ENCODE results near the gene ZSCAN18. TPM values are rescaled to one million over a fixed set of nuclear protein-coding genes. Genes with fewer than 3 reads are reported as not detected.

ZSCAN18 gene
- total RNA-seq, 1 experiment from 2014 or later = 0.12 TPM

DNA sequence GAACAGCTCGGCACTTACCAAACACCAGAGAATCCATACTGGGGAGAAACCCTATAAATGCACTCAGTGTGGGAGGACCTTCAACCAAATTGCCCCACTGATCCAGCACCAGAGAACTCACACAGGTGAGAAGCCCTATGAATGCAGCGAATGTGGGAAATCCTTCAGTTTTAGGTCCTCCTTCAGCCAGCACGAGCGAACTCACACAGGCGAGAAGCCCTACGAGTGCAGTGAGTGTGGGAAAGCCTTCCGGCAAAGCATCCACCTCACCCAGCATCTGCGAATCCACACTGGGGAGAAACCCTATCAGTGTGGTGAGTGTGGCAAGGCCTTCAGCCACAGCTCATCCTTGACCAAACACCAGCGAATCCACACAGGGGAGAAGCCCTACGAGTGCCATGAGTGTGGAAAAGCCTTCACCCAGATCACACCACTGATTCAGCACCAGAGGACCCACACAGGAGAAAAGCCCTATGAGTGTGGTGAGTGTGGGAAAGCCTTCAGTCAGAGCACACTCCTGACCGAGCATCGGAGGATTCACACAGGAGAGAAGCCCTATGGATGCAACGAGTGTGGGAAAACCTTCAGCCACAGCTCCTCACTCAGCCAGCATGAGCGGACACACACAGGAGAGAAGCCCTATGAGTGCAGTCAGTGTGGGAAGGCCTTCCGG lies 30.7 kb downstream of the ZSCAN18 start:
- no peak overlapping the region for H3K9ac ChIP-seq (ENCODE audit: low read length)
- DNase-seq (ENCODE audit: low read depth, low spot score) = no peak
- intact Hi-C loops (cut with micrococcal nuclease) = no loop called here
- H3K36me3 ChIP-seq (ENCODE audit: control insufficient read depth in 1 of 2, insufficient read depth in 2 of 2, low read length in 2 of 2) = no peaks in the 10 kb centered on the region
- H3K9me2 ChIP-seq (ENCODE audit: insufficient read depth) = no peaks in the 10 kb centered on the region
- H3K27ac ChIP-seq (ENCODE audit: low read depth, low read length) = no peak overlapping the region
- ATAC-seq = no peak
- BruUV-seq (replicated peaks) = no TSS peak
- ChIA-PET POLR2A (no interaction called here), RAD21 (ENCODE audit: low non-redundant PET in 1 of 2, low total read pairs in 2 of 2, uncharacterized antibody in 2 of 2, unreplicated experiment in 2 of 2) (no interaction called here), CTCF (no interaction called here)
- peaks cover 9 to 24% of the 10 kb centered on the region in 2 experiments; a peak in 2 of 4 replicates for H3K9me3 ChIP-seq (ENCODE audit: control insufficient read depth in 1 of 2, insufficient read depth in 1 of 2, low read depth in 1 of 2, low read length in 2 of 2)
- H2AFZ ChIP-seq (ENCODE audit: low read depth, low read length, poor library complexity, severe bottlenecking) = no peak overlapping the region
- no peaks in the 10 kb centered on the region for H4K20me1 ChIP-seq (ENCODE audit: insufficient read depth)
- TF ChIP-seq RAD21 (IDR thresholded peaks at IDR 0.05; ENCODE audit: low read depth) (no peak), ELF1 (IDR thresholded peaks at IDR 0.05; ENCODE audit: borderline replicate concordance, low read depth) (no peak), SRF (IDR thresholded peaks at IDR 0.05; ENCODE audit: low read depth) (no peak), EZH2 (IDR thresholded peaks at IDR 0.05) (no peak), POLR2A (IDR thresholded peaks at IDR 0.05; ENCODE audit: borderline replicate concordance, extremely low read depth, insufficient read depth, insufficient read length) (no peak), TCF7L2 (IDR thresholded peaks at IDR 0.05; ENCODE audit: borderline replicate concordance, extremely low read depth, insufficient read depth, insufficient read length) (no peak), ZNF274 (IDR thresholded peaks at IDR 0.05; ENCODE audit: low read depth, low read length) (no peak; the same call in 1 of the 2 replicates), EZH2phosphoT487 (IDR thresholded peaks at IDR 0.05; ENCODE audit: borderline replicate concordance) (no peak)
- TF ChIP-seq, protein P1, sequence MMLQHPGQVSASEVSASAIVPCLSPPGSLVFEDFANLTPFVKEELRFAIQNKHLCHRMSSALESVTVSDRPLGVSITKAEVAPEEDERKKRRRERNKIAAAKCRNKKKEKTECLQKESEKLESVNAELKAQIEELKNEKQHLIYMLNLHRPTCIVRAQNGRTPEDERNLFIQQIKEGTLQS (IDR thresholded peaks at IDR 0.05) = no peak
- no peak overlapping the region for H3K4me2 ChIP-seq (ENCODE audit: low read length)
- H3K4me3 ChIP-seq (replicated peaks in 1 of 2; ENCODE audit: low read depth in 1 of 2, low read length in 2 of 2) = no peak overlapping the region
- no peaks in the 10 kb centered on the region for H3K79me2 ChIP-seq (ENCODE audit: insufficient read depth, low read length)
- no peaks in the 10 kb centered on the region for H3K4me1 ChIP-seq (ENCODE audit: control insufficient read depth in 1 of 2, insufficient read depth in 2 of 2, low read length in 2 of 2)
- no peaks in the 10 kb centered on the region for H3K27me3 ChIP-seq (ENCODE audit: insufficient read depth, low read length)

DNA sequence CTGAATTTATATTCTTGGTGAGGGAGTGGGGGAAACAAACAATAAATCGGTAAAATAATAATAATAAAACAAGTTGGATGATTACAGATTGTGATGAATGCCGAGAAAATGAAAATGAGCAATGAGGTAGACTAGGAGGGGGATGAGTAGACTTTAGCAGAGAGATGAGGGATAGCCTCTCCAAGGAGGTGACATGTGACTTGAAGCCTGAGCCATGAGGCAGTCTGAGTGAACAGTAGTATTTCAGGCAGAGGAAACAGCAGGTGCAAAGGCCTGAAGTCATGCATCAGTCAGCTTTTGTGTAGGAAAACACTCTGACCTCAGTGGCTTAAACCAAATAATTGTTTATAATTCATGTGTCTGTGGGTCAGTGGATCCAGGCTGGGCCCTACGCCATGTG lies 34.3 kb downstream of the ZSCAN18 start:
- no peak for ATAC-seq
- RAD21 ChIA-PET (ENCODE audit: low non-redundant PET in 1 of 2, low total read pairs in 2 of 2, uncharacterized antibody in 2 of 2, unreplicated experiment in 2 of 2) = no interaction called here
- Histone ChIP-seq H3K9me2 (ENCODE audit: insufficient read depth) (no peaks in the 10 kb centered on the region), H3K4me3 (replicated peaks in 1 of 2; ENCODE audit: low read depth in 1 of 2, low read length in 2 of 2) (no peak overlapping the region), H3K79me2 (ENCODE audit: insufficient read depth, low read length) (no peaks in the 10 kb centered on the region), H4K20me1 (ENCODE audit: insufficient read depth) (no peaks in the 10 kb centered on the region), H3K36me3 (ENCODE audit: control insufficient read depth in 1 of 2, insufficient read depth in 2 of 2, low read length in 2 of 2) (no peaks in the 10 kb centered on the region), H3K27ac (ENCODE audit: low read depth, low read length) (no peak overlapping the region), H3K4me2 (ENCODE audit: low read length) (no peak overlapping the region), H3K4me1 (ENCODE audit: control insufficient read depth in 1 of 2, insufficient read depth in 2 of 2, low read length in 2 of 2) (no peaks in the 10 kb centered on the region), H3K9me3 (ENCODE audit: control insufficient read depth in 1 of 2, insufficient read depth in 1 of 2, low read depth in 1 of 2, low read length in 2 of 2) (peaks cover 13 to 25% of the 10 kb centered on the region in 2 experiments; a peak in 2 of 4 replicates), H3K9ac (ENCODE audit: low read length) (no peak overlapping the region), H3K27me3 (ENCODE audit: insufficient read depth, low read length) (no peaks in the 10 kb centered on the region), H2AFZ (ENCODE audit: low read depth, low read length, poor library complexity, severe bottlenecking) (no peak overlapping the region)
- BruUV-seq (replicated peaks) = no TSS peak
- TF ChIP-seq, protein P1 (IDR thresholded peaks at IDR 0.05) = no peak
- no peak for TF ChIP-seq SIN3A (IDR thresholded peaks at IDR 0.05; ENCODE audit: low read depth)
- no peak for TF ChIP-seq RAD21 (IDR thresholded peaks at IDR 0.05; ENCODE audit: low read depth)
- TF ChIP-seq YY1 (IDR thresholded peaks at IDR 0.05; ENCODE audit: extremely low read depth, insufficient replicate concordance, low read depth, low read length) = no peak
- TF ChIP-seq POLR2A (IDR thresholded peaks at IDR 0.05; ENCODE audit: borderline replicate concordance, extremely low read depth, insufficient read depth, insufficient read length) = no peak
- no peak for TF ChIP-seq JUND (IDR thresholded peaks at IDR 0.05)
- no peak for TF ChIP-seq SP1 (IDR thresholded peaks at IDR 0.05; ENCODE audit: low read depth)
- no peak for TF ChIP-seq ELF1 (IDR thresholded peaks at IDR 0.05; ENCODE audit: borderline replicate concordance, low read depth)
- TF ChIP-seq, protein P2, sequence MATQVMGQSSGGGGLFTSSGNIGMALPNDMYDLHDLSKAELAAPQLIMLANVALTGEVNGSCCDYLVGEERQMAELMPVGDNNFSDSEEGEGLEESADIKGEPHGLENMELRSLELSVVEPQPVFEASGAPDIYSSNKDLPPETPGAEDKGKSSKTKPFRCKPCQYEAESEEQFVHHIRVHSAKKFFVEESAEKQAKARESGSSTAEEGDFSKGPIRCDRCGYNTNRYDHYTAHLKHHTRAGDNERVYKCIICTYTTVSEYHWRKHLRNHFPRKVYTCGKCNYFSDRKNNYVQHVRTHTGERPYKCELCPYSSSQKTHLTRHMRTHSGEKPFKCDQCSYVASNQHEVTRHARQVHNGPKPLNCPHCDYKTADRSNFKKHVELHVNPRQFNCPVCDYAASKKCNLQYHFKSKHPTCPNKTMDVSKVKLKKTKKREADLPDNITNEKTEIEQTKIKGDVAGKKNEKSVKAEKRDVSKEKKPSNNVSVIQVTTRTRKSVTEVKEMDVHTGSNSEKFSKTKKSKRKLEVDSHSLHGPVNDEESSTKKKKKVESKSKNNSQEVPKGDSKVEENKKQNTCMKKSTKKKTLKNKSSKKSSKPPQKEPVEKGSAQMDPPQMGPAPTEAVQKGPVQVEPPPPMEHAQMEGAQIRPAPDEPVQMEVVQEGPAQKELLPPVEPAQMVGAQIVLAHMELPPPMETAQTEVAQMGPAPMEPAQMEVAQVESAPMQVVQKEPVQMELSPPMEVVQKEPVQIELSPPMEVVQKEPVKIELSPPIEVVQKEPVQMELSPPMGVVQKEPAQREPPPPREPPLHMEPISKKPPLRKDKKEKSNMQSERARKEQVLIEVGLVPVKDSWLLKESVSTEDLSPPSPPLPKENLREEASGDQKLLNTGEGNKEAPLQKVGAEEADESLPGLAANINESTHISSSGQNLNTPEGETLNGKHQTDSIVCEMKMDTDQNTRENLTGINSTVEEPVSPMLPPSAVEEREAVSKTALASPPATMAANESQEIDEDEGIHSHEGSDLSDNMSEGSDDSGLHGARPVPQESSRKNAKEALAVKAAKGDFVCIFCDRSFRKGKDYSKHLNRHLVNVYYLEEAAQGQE (IDR thresholded peaks at IDR 0.05; ENCODE audit: low read depth) = no peak
- no peak for TF ChIP-seq EZH2phosphoT487 (IDR thresholded peaks at IDR 0.05; ENCODE audit: borderline replicate concordance)
- TF ChIP-seq ZNF274 (IDR thresholded peaks at IDR 0.05; ENCODE audit: low read depth, low read length) = no peak
- CTCF ChIA-PET = no interaction called here
- intact Hi-C loops (cut with micrococcal nuclease) = no loop called here
- POLR2A ChIA-PET = no interaction called here
- DNase-seq (ENCODE audit: low read depth, low spot score) = no peak

Measured in HCT116 (cell line).